GM18907 (cell line): ENCODE data around the gene LAMC3.

Experiments
- ATAC-seq: cut with Tn5 transposase; IDR thresholded peaks from one replicate; pipeline ENCODE4 v1.9.1; 2021; ENCODE audit warnings: mild to moderate bottlenecking, moderate library complexity; ENCODE audit not compliant: unreplicated experiment

LAMC3 gene

DNA sequence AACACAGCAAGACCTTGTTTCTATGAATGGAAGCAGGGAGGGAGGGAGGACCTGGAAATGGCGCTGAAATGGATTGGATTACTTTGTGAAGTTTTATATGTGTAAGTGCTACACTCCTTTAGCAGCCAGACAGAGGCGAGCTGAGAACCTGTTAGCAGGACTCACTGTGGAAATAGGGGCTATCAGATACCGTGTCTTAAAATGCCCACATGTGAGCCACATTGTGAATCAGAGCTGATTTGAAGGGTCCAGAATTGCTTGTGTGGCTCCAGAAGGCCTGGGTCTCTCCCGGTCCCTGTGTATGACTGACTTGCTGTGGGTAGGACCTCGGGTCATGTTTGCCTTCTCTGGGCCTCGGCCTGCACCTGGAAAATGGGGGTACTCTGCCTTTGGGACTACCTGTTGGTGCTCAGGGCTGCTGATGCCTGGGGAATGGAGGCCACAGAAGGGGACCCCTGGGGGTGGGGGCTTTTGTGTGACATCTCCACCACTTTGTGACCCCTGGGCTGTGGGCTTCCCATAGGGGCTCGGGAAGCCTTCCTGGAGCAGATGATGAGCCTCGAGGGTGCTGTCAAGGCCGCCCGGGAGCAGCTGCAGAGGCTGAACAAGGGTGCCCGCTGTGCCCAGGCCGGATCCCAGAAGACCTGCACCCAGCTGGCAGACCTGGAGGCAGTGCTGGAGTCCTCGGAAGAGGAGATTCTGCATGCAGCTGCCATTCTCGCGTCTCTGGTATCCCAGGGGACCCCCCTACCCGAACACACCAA, 63.3 kb downstream of the LAMC3 start:
- no peak for ATAC-seq

- no peak for ATAC-seq
Measured at GRCh38 chr9:131072871-131073237, 63.9 kb downstream of the LAMC3 start.

DNA sequence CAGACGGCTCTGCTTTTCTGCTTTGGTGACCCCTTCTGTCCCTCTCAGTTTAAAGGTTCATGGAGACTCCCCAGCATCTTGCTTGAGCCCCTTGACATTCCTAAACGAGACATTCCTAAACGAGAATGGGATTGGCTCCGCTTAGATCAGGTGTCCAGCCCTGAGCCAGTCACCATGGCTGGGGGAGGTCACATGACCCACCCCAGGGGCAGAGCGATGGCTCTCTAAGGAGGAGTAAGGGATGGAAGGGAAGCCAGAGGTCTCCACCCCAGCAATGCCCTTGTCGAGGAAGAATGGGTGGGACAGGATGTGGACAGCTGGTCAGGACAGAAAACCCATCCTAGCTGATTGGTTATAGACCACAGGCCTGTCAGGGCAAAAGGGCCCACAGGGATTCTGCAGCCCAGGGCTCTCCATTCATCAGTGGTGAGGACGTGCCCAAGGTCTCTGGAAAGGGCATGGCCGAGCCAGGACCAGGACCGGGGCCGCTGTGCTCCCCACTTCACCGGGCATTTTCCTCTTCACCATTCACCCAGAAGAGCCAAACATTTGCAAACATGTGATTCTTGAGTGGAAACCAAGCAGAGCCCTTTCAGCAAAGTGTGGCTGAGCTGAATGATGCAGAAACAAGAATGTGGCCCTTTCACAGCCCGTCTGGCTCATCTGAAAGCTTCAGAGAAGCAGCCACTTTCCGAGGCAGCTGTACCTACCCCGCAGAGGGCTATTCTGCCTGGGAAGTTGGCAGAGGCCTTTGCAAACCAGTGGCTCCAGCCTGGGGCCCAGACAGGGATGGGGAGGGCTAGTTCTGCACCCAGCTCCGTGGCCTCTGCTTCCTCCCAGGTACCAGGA, 67.6 kb downstream of the LAMC3 start:
- no peak for ATAC-seq

DNA sequence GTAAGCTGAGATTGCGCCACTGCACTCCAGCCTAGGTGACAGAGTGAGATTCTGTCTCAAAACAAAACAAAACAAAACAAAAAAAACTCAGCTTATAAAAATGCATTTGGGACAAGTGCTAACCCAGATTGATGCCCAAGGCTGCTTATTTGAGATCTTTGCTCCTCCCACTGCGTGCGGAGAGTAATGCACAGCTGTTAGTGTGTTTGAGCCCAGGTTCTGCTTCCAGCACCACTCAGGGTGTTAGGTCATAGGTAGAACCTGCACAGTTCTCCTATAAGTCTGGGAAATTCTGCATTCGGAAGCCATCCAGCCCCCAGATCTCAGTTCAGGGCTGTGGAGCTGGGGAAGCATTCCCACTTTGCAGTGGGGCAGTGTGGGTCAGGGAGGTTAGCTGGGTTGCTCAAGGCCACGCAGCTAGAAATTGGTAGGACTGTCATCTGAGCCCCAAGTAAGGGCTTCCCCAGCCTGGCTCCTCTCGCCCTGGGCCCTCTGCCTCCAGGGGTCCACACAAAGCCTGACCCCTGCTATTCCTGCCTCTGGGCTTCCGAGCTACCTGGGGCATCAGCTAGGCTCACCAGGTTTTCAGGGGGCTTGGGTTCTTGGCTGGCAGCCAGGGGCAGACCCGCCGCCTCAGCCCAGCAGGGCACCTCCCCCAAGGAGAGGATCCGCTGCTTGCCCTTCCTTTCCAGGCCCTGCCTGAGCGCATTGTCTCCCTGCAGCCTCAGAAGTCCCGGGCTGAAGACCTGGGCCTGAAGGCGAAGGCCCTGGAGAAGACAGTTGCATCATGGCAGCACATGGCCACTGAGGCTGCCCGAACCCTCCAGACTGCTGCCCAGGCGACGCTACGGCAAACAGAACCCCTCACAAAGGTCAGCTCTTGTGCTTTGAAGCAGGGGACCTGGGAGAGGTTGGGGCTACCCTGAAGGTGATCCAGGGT, 69.7 kb downstream of the LAMC3 start:
- ATAC-seq = no peak

DNA sequence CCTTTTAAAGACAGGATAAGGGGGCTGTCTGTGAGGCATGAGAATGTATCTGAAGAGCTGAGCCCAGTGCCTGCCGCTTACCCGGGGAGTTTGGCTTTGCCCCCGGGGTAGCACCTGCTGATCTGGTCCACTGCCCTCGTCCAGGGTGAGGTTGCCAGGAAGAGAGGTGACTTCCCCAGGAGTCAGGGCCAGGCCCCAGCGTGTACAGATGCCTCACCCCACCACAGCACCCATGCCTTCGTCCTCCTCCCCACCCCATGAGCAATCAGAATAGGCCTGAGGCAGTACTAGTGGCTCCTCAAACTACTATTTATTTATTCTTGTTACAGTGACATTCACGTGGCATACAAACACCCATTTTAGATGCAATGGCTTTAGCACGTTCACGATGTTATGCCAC, 71.6 kb downstream of the LAMC3 start:
- no peak for ATAC-seq

GRCh38 chr9:131081868-131082267, 72.9 kb downstream of the LAMC3 start:
- no peak for ATAC-seq

- ATAC-seq = no peak
Measured at GRCh38 chr9:131082774-131083512, 74.0 kb downstream of the LAMC3 start.

GRCh38 chr9:131084661-131085369, 75.8 kb downstream of the LAMC3 start:
- ATAC-seq = no peak

DNA sequence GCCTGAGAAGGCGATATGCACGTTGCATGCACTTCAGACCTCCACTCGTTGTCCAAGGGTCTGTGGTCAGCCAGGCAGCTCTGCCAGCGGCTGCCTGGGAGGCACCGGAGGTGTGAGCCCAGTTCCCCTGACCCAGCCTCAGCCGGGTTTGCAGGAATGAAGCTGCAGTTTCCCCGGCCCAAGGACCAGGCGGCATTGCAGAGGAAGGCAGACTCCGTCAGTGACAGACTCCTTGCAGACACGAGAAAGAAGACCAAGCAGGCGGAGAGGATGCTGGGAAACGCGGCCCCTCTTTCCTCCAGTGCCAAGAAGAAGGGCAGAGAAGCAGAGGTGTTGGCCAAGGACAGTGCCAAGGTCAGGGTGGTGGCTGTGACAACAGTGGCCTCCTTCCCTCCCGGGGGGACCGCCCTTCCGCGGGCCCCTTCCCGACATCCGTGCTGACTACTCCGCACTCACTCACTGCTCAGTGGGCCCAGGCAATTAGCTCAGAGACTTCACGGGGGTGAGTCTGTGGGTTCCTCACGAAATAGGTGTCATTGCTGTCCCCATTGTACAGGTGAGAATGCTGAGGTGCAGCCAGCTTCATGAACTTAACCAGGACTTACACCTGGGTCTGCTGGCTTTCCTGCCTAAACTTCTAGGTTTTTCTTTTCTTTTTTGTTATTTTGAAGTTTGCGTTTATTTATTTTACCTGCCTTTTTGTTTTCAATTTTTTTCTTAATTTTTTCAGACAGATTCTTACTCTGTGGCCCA, 76.6 kb downstream of the LAMC3 start:
- no peak for ATAC-seq

DNA sequence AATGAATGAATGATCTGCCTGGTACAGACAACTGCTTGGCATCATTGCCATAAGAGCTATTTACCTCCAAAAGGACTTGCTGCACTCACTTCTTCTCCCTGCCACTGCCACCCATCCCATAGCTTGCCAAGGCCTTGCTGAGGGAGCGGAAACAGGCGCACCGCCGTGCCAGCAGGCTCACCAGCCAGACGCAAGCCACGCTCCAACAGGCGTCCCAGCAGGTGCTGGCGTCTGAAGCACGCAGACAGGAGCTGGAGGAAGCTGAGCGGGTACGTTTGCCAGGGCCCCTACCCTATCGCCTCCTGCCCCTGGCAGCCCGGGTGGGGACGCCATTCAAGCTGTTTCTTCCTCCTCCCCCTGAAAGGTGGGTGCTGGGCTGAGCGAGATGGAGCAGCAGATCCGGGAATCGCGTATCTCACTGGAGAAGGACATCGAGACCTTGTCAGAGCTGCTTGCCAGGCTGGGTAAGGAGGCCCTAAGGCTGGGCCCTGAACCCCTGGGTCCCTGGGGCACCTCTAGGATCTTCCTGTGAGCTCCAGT, 78.5 kb downstream of the LAMC3 start:
- no peak for ATAC-seq

GRCh38 chr9:131090025-131090787, 81.2 kb downstream of the LAMC3 start:
- ATAC-seq = no peak

DNA sequence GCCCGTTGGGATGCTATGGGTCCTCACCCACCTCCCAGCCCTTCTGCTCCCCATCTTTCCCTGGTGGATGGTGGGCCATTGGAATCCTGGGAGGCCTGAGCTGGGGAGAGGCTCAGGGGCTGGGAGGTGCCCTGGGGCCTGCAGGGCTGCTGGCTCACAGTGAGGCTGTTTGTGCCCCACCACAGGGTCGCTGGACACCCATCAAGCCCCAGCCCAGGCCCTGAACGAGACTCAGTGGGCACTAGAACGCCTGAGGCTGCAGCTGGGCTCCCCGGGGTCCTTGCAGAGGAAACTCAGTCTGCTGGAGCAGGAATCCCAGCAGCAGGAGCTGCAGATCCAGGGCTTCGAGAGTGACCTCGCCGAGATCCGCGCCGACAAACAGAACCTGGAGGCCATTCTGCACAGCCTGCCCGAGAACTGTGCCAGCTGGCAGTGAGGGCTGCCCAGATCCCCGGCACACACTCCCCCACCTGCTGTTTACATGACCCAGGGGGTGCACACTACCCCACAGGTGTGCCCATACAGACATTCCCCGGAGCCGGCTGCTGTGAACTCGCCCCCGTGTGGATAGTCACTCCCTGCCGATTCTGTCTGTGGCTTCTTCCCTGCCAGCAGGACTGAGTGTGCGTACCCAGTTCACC, 82.5 kb downstream of the LAMC3 start:
- no peak for ATAC-seq

- no peak for ATAC-seq
Measured at GRCh38 chr9:131092030-131092429, 83.1 kb downstream of the LAMC3 start.

DNA sequence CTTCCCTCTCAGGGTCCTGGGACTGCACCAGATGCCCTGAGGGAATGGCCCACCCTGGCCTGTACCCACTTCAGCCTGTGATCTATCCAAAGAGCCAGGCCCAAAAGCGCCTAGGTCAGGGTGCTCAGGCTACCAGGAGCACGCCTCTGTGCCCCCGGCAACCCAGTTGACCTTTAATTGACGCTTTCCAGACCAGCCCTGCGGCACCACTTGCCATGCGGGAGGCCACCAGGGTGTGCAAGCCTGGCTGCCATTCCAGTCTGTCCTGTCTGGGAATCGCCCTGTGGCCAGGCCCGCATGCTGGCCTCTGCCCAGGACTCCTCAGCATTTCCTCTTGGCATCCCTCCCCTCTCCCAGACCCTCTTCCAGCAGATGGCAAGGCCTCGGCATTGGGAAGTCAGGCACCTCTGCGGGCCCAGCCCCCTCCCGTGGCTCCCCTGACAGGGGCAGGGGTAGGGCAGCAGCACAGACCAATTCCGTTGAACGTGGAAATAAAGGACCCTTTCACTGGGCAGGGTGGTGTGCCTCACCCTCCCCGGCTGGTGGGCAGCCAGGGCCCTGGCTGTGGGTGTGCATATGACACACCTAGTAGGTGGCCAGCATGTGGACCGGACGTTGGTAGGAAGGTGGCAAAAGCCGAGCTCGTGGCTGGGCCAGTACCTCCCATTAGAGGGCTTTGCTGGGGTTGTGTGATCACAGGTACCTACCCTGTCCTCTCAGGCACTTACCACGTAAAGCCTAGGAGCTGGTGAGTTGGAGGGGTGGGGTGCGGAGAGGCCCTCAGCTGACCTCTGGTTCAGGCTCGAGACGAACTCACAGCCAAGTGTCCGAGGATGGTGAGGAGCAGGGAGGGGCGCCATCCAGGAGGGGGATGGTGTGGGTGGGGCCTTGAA, 83.8 kb downstream of the LAMC3 start:
- no peak for ATAC-seq

- ATAC-seq = no peak
Measured at GRCh38 chr9:131094015-131094414, 85.0 kb downstream of the LAMC3 start.

DNA sequence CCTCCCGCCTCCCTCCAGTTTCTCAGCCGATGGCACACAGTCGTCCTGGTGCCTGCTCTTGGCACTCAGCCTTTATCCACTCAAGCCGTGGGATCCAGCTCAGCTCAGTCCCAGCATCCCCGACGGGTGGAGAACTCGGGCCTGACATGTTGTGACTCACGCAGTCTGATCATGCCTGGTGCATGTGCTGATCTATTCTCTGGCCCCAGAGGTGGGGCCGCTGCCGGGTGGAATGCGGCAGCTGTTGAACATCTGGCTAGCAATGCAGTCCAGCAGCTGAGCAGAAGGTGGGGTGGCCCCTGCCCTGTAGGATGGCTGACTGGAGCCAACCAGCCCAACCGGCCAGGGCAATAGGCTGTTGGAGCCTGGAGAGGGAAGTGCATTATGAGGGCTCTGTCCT, 85.6 kb downstream of the LAMC3 start:
- ATAC-seq = no peak
